Smooth muscle cell (in vitro differentiated cells): Measurements from ENCODE around the gene TRIM10. TPM values are rescaled to one million over a fixed set of nuclear protein-coding genes. Genes with fewer than 3 reads are reported as not detected.

Source experiments
- DNase-seq: peaks from one replicate; lab custom pipeline; 2025; ENCODE audit not compliant: unreplicated experiment; lab: John Stamatoyannopoulos, UW
- H2AFZ ChIP-seq: fragments of 200-600 bp; sonication (generic); 2 replicates; pipeline ENCODE4 v1.6.0; 2016; ENCODE audit warnings: antibody characterized with exemption, low read depth, mild to moderate bottlenecking
- H3F3A ChIP-seq: fragments of 200-600 bp; sonication (generic); 2 replicates; pipeline ENCODE4 v1.6.0; 2017; ENCODE audit warnings: antibody characterized with exemption, low read depth
- H3K27ac ChIP-seq: fragments of 200-600 bp; sonication (generic); 2 replicates; pipeline ENCODE4 v1.5.1; 2016; ENCODE audit warnings: low read depth, mild to moderate bottlenecking
- H3K27me3 ChIP-seq: fragments of 200-600 bp; sonication (generic); 2 replicates; pipeline ENCODE4 v1.6.1; 2016; ENCODE audit warnings: low read depth, mild to moderate bottlenecking
- H3K36me3 ChIP-seq: fragments of 200-600 bp; sonication (generic); 2 replicates; pipeline ENCODE4 v1.5.1; 2016; ENCODE audit warnings: low read depth
- H3K4me1 ChIP-seq: fragments of 200-600 bp; sonication (generic); 2 replicates; pipeline ENCODE4 v1.5.1; 2016; ENCODE audit warnings: low read depth
- H3K4me2 ChIP-seq: fragments of 200-600 bp; sonication (generic); 2 replicates; pipeline ENCODE4 v1.6.0; 2016; ENCODE audit warnings: mild to moderate bottlenecking
- H3K4me3 ChIP-seq: fragments of 200-600 bp; sonication (generic); 2 replicates; pipeline ENCODE4 v1.5.1; 2016; ENCODE audit warnings: mild to moderate bottlenecking
- H3K79me2 ChIP-seq: fragments of 200-600 bp; sonication (generic); 2 replicates; pipeline ENCODE4 v1.6.0; 2016; ENCODE audit warnings: low read depth, mild to moderate bottlenecking
- H3K9ac ChIP-seq: fragments of 200-600 bp; sonication (generic); 2 replicates; pipeline ENCODE4 v1.6.0; 2016; ENCODE audit warnings: low read depth
- H3K9me3 ChIP-seq: fragments of 200-600 bp; sonication (generic); replicated peaks from 2 replicates; pipeline ENCODE4 v1.5.1; 2016; ENCODE audit warnings: low read depth
- H4K20me1 ChIP-seq: fragments of 200-600 bp; sonication (generic); 2 replicates; pipeline ENCODE4 v1.6.0; 2016; ENCODE audit warnings: low read depth
- CTCF ChIP-seq: fragments of 200-600 bp; sonication (generic); IDR thresholded peaks from 2 replicates; pipeline ENCODE4 v1.5.1; 2017; ENCODE audit warnings: borderline replicate concordance, mild to moderate bottlenecking, antibody characterized with exemption; ENCODE audit not compliant: insufficient read depth, poor library complexity, severe bottlenecking
- WGBS: methylation state at CpG from one replicate; pipeline ENCODE4 v1.1.7; 2016; ENCODE audit warnings: low lambda C conversion rate; 5-methylcytosine and 5-hydroxymethylcytosine counted together
- polyA plus RNA-seq: library from polyadenylated mRNA; unstranded; fragments of >200 nt; fragmentation: Nextera tagmentation; extraction: Ambion mirVana; gene quantifications from 2 replicates; pipeline ENCODE4 v1.2.1, GENCODE V29; 2016
- total RNA-seq: library from RNA; depleted of rRNA; stranded (reverse); fragments of >200 nt; gene quantifications from 2 replicates; pipeline ENCODE4 v1.2.3, GENCODE V29; 2014

Gene TRIM10
- total and polyA plus RNA-seq, 2 experiments from 2014 or later: not detected

GRCh38 chr6:30113841-30114240, 47.2 kb downstream of the TRIM10 start:
- Histone ChIP-seq H3K27me3 (peaks cover 74% of the 10 kb centered on the region), H3F3A (no peaks in the 10 kb centered on the region), H3K79me2 (no peaks in the 10 kb centered on the region), H3K4me2 (no peak overlapping the region), H2AFZ (no peak overlapping the region), H3K9me3 (no peaks in the 10 kb centered on the region), H3K36me3 (no peaks in the 10 kb centered on the region), H3K4me3 (no peak overlapping the region), H4K20me1 (no peaks in the 10 kb centered on the region), H3K4me1 (no peaks in the 10 kb centered on the region), H3K9ac (no peak overlapping the region), H3K27ac (no peak overlapping the region)
- WGBS: 90% methylated on average over 1 of the region's 1 CpG
- DNase-seq: no peak
- no peak for TF ChIP-seq CTCF

GRCh38 chr6:30113003-30113759, 47.8 kb downstream of the TRIM10 start, which contains the start of gene TRIM31:
TSS of gene TRIM31 (minus strand) at chr6:30113090. CDS start at chr6:30112805, 285 bp downstream.
- H4K20me1 ChIP-seq: no peaks in the 10 kb centered on the region
- no peaks in the 10 kb centered on the region for H3F3A ChIP-seq
- no peak within 1 kb of the TSS for H3K9ac ChIP-seq
- H3K4me2 ChIP-seq: no peak within 1 kb of the TSS
- H2AFZ ChIP-seq: no peak within 1 kb of the TSS
- H3K27me3 ChIP-seq: peaks cover 76% of the 10 kb centered on the region
- 74% methylated on average over 3 of the region's 3 CpGs for WGBS
- H3K36me3 ChIP-seq: no peaks in the 10 kb centered on the region
- no peak within 1 kb of the TSS for H3K4me3 ChIP-seq
- no peaks in the 10 kb centered on the region for H3K4me1 ChIP-seq
- H3K27ac ChIP-seq: no peak within 1 kb of the TSS
- no peak for TF ChIP-seq CTCF
- H3K9me3 ChIP-seq: no peaks in the 10 kb centered on the region
- H3K79me2 ChIP-seq: no peaks in the 10 kb centered on the region
- DNase-seq: no peak

- Histone ChIP-seq H3F3A (no peaks in the 10 kb centered on the region), H3K27me3 (peaks cover 82% of the 10 kb centered on the region), H3K27ac (no peak overlapping the region), H3K4me1 (no peaks in the 10 kb centered on the region), H2AFZ (no peak overlapping the region), H3K79me2 (no peaks in the 10 kb centered on the region), H3K9me3 (no peaks in the 10 kb centered on the region), H3K36me3 (no peaks in the 10 kb centered on the region), H3K9ac (no peak overlapping the region), H3K4me2 (no peak overlapping the region), H4K20me1 (no peaks in the 10 kb centered on the region), H3K4me3 (no peak overlapping the region)
- no peak for TF ChIP-seq CTCF
- WGBS: 86% methylated on average over 10 of the region's 10 CpGs
- no peak for DNase-seq
Observed at GRCh38 chr6:30112402-30112994, 48.5 kb downstream of the TRIM10 start.
